GM18511 (cell line): ENCODE results near the gene SH3PXD2B.

ENCODE experiments used
- ATAC-seq: cut with Tn5 transposase; IDR thresholded peaks from one replicate; pipeline ENCODE4 v1.9.1; 2021; ENCODE audit warnings: mild to moderate bottlenecking, moderate library complexity; ENCODE audit not compliant: unreplicated experiment

Gene SH3PXD2B

GRCh38 chr5:172437445-172438318 lies 16.6 kb downstream of the SH3PXD2B start:
- no peak for ATAC-seq

- no peak for ATAC-seq
Measured at GRCh38 chr5:172436879-172437369, 17.4 kb downstream of the SH3PXD2B start.

- ATAC-seq = no peak
Measured at GRCh38 chr5:172436078-172436878, 18.0 kb downstream of the SH3PXD2B start.

- ATAC-seq = no peak
Measured at GRCh38 chr5:172435362-172436077, 18.8 kb downstream of the SH3PXD2B start.

- ATAC-seq = no peak
Measured at GRCh38 chr5:172434251-172434650, 20.1 kb downstream of the SH3PXD2B start.

GRCh38 chr5:172433513-172433912 lies 20.8 kb downstream of the SH3PXD2B start:
- no peak for ATAC-seq

- ATAC-seq = no peak
Measured at GRCh38 chr5:172433071-172433470, 21.3 kb downstream of the SH3PXD2B start.

GRCh38 chr5:172430354-172430753 lies 24.0 kb downstream of the SH3PXD2B start:
- no peak for ATAC-seq

- no peak for ATAC-seq
Measured at GRCh38 chr5:172429201-172429940, 25.0 kb downstream of the SH3PXD2B start.

- no peak for ATAC-seq
Measured at GRCh38 chr5:172428224-172429166, 25.8 kb downstream of the SH3PXD2B start.

- ATAC-seq = no peak
Measured at GRCh38 chr5:172427202-172427601, 27.1 kb downstream of the SH3PXD2B start.

- ATAC-seq = no peak
Measured at GRCh38 chr5:172426086-172426485, 28.2 kb downstream of the SH3PXD2B start.

- no peak for ATAC-seq
Measured at GRCh38 chr5:172425402-172425801, 28.9 kb downstream of the SH3PXD2B start.

GRCh38 chr5:172424808-172425207 lies 29.5 kb downstream of the SH3PXD2B start:
- ATAC-seq = no peak

- ATAC-seq = no peak
Measured at GRCh38 chr5:172424111-172424490, 30.2 kb downstream of the SH3PXD2B start.

GRCh38 chr5:172423379-172424110 lies 30.8 kb downstream of the SH3PXD2B start:
- ATAC-seq = no peak

GRCh38 chr5:172422255-172422654 lies 32.1 kb downstream of the SH3PXD2B start:
- no peak for ATAC-seq

- no peak for ATAC-seq
Measured at GRCh38 chr5:172421020-172421419, 33.3 kb downstream of the SH3PXD2B start.
